Measurements from ENCODE around the gene CABCOCO1. TPM values are rescaled to one million over a fixed set of nuclear protein-coding genes. Genes with fewer than 3 reads are reported as not detected.

The CABCOCO1 gene
- total RNA-seq, 2 experiments from 2014 or later: not detected

DNA sequence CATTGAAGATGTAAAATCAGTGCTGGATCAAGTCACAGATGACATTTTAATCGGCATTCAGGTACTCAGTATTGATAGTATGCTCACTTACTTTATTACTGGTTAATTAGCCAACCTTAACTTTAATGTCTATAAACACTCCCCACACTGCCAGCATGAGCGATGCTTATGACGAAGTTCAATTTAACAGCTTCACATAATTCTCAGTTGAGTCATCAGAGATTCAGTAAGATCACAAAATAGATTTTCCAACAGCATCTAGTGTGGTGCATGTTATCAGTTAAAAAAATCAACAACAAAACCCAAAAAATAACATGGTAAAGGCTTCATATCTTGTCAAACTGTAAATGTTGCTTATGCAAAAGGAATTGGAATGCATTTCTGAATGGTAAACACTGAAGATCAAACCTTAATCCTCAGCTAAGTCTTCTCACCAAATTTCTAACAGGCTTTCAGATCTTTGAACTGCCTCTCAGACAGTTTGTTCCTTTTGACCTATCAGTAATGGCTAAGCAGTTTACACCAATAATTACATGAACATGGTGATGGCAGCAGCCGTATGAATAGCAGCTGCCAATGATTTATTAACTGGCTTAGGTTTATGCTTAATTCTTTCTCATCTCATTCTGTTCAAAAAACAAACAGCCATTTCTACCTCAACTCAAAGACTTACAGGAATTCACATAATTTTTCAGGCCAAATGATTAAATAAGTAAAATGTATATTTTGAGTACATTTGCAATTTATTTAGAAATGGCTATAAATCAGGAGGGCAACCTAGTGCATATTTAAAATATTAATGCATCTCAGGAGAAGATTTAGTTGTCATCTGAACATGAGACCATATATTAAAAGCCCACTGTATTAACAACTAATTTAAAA is 98.5 kb downstream of the CABCOCO1 start:
- Mint-ChIP-seq H3K9me3 (no peaks in the 10 kb centered on the region), H3K36me3 (ENCODE audit: low read depth) (no peaks in the 10 kb centered on the region), H3K27ac (no peak overlapping the region), H3K4me1 (ENCODE audit: low read depth) (peaks cover 13% of the 10 kb centered on the region), H3K27me3 (no peaks in the 10 kb centered on the region), H3K4me3 (no peak overlapping the region)
- intact Hi-C loops (cut with micrococcal nuclease): no loop called here
- ChIA-PET POLR2A (no interaction called here), CTCF (interaction anchor here (0.7 to 5.6 kb wide), 5 partner anchors 10 to 28 kb away, joined by 3 to 37 read pairs (median 4); no protein-coding TSS in a partner anchor)
- no peak for ATAC-seq
- TF ChIP-seq, protein P1, sequence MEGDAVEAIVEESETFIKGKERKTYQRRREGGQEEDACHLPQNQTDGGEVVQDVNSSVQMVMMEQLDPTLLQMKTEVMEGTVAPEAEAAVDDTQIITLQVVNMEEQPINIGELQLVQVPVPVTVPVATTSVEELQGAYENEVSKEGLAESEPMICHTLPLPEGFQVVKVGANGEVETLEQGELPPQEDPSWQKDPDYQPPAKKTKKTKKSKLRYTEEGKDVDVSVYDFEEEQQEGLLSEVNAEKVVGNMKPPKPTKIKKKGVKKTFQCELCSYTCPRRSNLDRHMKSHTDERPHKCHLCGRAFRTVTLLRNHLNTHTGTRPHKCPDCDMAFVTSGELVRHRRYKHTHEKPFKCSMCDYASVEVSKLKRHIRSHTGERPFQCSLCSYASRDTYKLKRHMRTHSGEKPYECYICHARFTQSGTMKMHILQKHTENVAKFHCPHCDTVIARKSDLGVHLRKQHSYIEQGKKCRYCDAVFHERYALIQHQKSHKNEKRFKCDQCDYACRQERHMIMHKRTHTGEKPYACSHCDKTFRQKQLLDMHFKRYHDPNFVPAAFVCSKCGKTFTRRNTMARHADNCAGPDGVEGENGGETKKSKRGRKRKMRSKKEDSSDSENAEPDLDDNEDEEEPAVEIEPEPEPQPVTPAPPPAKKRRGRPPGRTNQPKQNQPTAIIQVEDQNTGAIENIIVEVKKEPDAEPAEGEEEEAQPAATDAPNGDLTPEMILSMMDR (IDR thresholded peaks at IDR 0.05): no peak
- DNase-seq: no peak

DNA sequence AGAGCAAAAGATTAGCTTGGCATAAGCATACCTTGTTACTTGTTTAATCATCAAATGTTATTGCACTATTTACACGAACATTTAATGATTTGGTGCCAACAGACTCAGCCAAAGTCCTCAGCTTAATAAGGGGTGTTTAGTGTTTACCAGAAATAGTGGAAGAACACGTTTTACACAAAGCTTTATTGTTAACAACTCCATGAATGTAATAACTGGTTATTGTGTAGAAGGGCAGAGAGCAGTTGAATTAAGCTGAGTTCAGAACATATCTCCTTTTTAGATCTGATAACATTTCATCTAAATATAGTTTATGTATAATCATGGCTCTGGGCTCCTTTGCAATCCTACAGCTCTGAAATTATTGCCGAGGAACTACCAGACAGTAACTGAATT is 99.1 kb downstream of the CABCOCO1 start:
- Mint-ChIP-seq H3K27me3 (no peaks in the 10 kb centered on the region), H3K4me3 (no peak overlapping the region), H3K36me3 (ENCODE audit: low read depth) (no peaks in the 10 kb centered on the region), H3K27ac (no peak overlapping the region), H3K4me1 (ENCODE audit: low read depth) (peaks cover 13% of the 10 kb centered on the region), H3K9me3 (no peaks in the 10 kb centered on the region)
- TF ChIP-seq, protein P1 (IDR thresholded peaks at IDR 0.05): no peak
- ATAC-seq (no peak), DNase-seq (no peak)
- intact Hi-C loops (cut with micrococcal nuclease): no loop called here
- CTCF ChIA-PET: interaction anchor here (0.9 to 5.6 kb wide), 4 partner anchors 10 to 29 kb away, joined by 3 to 37 read pairs (median 4); no protein-coding TSS in a partner anchor
- POLR2A ChIA-PET: no interaction called here

DNA sequence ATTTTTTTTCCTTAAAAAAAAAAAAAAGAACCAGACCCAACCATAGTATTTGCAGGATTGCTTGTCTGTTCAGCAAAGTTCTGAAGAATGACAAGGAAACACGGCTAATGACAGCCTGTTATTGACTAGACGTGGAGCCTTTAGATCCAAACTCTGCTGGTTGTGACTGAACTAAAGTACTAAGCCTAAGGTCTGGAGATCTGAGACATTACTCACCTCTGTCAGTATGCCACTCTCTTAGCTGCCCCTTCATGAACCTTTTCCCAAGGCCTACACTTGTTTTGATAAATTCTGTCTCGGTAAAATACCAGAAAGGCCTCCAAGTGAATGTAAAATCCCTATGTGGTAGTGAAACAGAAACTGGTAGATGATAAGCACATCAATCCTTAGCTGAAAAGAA is 101.0 kb downstream of the CABCOCO1 start:
- Mint-ChIP-seq H3K4me3 (no peak overlapping the region), H3K4me1 (ENCODE audit: low read depth) (peaks cover 13% of the 10 kb centered on the region), H3K9me3 (no peaks in the 10 kb centered on the region), H3K27me3 (no peaks in the 10 kb centered on the region), H3K27ac (no peak overlapping the region), H3K36me3 (ENCODE audit: low read depth) (no peaks in the 10 kb centered on the region)
- ChIA-PET CTCF (interaction anchor here (1.0 to 5.6 kb wide), 2 partner anchors 12 to 103 kb away, joined by 3 to 37 read pairs; no protein-coding TSS in a partner anchor), POLR2A (interaction anchor here (1.1 kb wide), 1 partner anchor 46 kb away, joined by 3 read pairs; no protein-coding TSS in a partner anchor)
- intact Hi-C loops (cut with micrococcal nuclease): no loop called here
- DNase-seq (no peak), ATAC-seq (no peak)
- TF ChIP-seq, protein P1 (IDR thresholded peaks at IDR 0.05): no peak

DNA sequence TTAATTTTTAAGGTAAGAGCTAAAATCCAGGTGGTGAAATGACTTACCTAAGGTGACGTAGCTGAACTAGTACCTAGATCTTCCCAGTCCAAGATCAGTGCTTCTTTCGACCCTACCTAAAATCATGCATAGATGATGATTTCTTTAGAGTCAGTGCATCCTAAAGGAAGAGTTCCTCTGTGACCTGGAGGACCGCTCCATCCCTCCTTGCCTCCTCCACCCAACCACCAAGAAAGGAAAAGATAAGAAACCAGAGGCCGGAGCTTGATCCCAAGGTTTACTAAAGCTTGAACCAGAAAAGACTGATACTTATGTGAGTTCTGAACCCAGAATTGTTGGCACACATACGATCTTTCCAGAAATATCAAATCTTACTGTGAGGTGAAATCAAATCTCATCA is 101.8 kb downstream of the CABCOCO1 start:
- no peaks in the 10 kb centered on the region for H3K27me3 Mint-ChIP-seq
- POLR2A ChIA-PET: no interaction called here

More for the DNA sequence above, 101.8 kb downstream of the CABCOCO1 start:
- intact Hi-C loops (cut with micrococcal nuclease): no loop called here
- TF ChIP-seq, protein P1 (IDR thresholded peaks at IDR 0.05): no peak
- DNase-seq (no peak), ATAC-seq (no peak)
- H3K36me3 Mint-ChIP-seq (ENCODE audit: low read depth): no peaks in the 10 kb centered on the region
- no peak overlapping the region for H3K4me3 Mint-ChIP-seq
- no peak overlapping the region for H3K27ac Mint-ChIP-seq
- H3K9me3 Mint-ChIP-seq: no peaks in the 10 kb centered on the region
- CTCF ChIA-PET: interaction anchor here (5.6 kb wide), 1 partner anchor 13 kb away, joined by 37 read pairs; no protein-coding TSS in a partner anchor
- H3K4me1 Mint-ChIP-seq (ENCODE audit: low read depth): peaks cover 13% of the 10 kb centered on the region

Measured in activated CD8-positive, alpha-beta T cell treated with anti-CD3 and anti-CD28 coated beads for 36 hours (primary cell).